Keratinocyte (primary cell): Measurements from ENCODE around the gene CCIN. TPM values are rescaled to one million over a fixed set of nuclear protein-coding genes. Genes with fewer than 3 reads are reported as not detected.

Experiments
- DNase-seq: peaks from one replicate; pipeline ENCODE4 v3.0.0-alpha.2; 2011; ENCODE audit warnings: low read depth, missing footprints, low spot score
- FAIRE-seq: peaks from 2 replicates; lab custom pipeline; 2011; peaks lifted over from hg19 to GRCh38; lab: Jason Lieb, UNC
- H2AFZ ChIP-seq: 2 replicates; pipeline ENCODE4 v1.6.0; 2012; ENCODE audit warnings: low read length, control low read depth, inconsistent platforms; ENCODE audit not compliant: control insufficient read depth
- H3K27ac ChIP-seq: 2 replicates; pipeline ENCODE4 v1.5.1; 2011; ENCODE audit warnings: low read length; ENCODE audit not compliant: control insufficient read depth, insufficient read depth
- H3K27me3 ChIP-seq: 3 replicates; pipeline ENCODE4 v1.6.0; 2011; ENCODE audit warnings: low read length; ENCODE audit not compliant: control insufficient read depth, insufficient read depth; ENCODE audit errors: extremely low read depth
- H3K36me3 ChIP-seq, 2 experiments: 2 replicates in 1 of 2; 3 replicates in 1 of 2; pipeline ENCODE4 v1.5.1; 2011; ENCODE audit warnings: low read length in 2 of 2, mild to moderate bottlenecking in 1 of 2; ENCODE audit not compliant: control insufficient read depth in 2 of 2, insufficient read depth in 2 of 2; ENCODE audit errors: extremely low read depth in 1 of 2
- H3K4me1 ChIP-seq: 3 replicates; pipeline ENCODE4 v1.5.1; 2011; ENCODE audit warnings: low read length; ENCODE audit not compliant: control insufficient read depth, insufficient read depth; ENCODE audit errors: extremely low read depth
- H3K4me2 ChIP-seq: 3 replicates; pipeline ENCODE4 v1.6.0; 2011; ENCODE audit warnings: low read depth, low read length; ENCODE audit not compliant: control insufficient read depth, insufficient read depth; ENCODE audit errors: extremely low read depth
- H3K4me3 ChIP-seq, 3 experiments: fragments of 200-600 bp in 1 of 3; sonication (generic) in 1 of 3; 2 replicates in 2 of 3; 3 replicates in 1 of 3; pipeline ENCODE4 v1.5.1; 2011 to 2016; ENCODE audit warnings: low read length in 3 of 3, mild to moderate bottlenecking in 3 of 3, control low read depth in 2 of 3, inconsistent platforms in 1 of 3, low read depth in 1 of 3, mixed read lengths in 1 of 3, mixed run types in 1 of 3, moderate library complexity in 1 of 3; ENCODE audit not compliant: control insufficient read depth in 2 of 3, insufficient read depth in 2 of 3; ENCODE audit errors: extremely low read depth in 1 of 3
- H3K79me2 ChIP-seq: 2 replicates; pipeline ENCODE4 v1.6.0; 2012; ENCODE audit warnings: low read length; ENCODE audit not compliant: control insufficient read depth, insufficient read depth
- H3K9ac ChIP-seq: 3 replicates; pipeline ENCODE4 v1.6.0; 2011; ENCODE audit warnings: low read length; ENCODE audit not compliant: control insufficient read depth, insufficient read depth; ENCODE audit errors: extremely low read depth
- H3K9me1 ChIP-seq: 3 replicates; pipeline ENCODE4 v1.6.0; 2011; ENCODE audit warnings: low read length; ENCODE audit not compliant: control insufficient read depth, insufficient read depth; ENCODE audit errors: extremely low read depth
- H3K9me3 ChIP-seq: 2 replicates; pipeline ENCODE4 v1.5.1; 2012; ENCODE audit warnings: low read depth, low read length; ENCODE audit not compliant: control insufficient read depth
- H4K20me1 ChIP-seq: 3 replicates; pipeline ENCODE4 v1.6.0; 2011; ENCODE audit warnings: low read length; ENCODE audit not compliant: control insufficient read depth, insufficient read depth; ENCODE audit errors: extremely low read depth
- CTCF ChIP-seq, 3 experiments: IDR thresholded peaks in 1 of 3; conservative IDR thresholded peaks in 1 of 3; optimal IDR thresholded peaks in 1 of 3; 2 replicates in 2 of 3; 3 replicates in 1 of 3; pipeline versions ENCODE3 to v1.5.1; 2011; ENCODE audit warnings: low read length in 3 of 3, mild to moderate bottlenecking in 3 of 3, moderate library complexity in 2 of 3, control low read depth in 1 of 3, inconsistent platforms in 1 of 3; ENCODE audit not compliant: insufficient read depth in 2 of 3; ENCODE audit errors: extremely low read depth in 1 of 3
- EZH2 ChIP-seq: IDR thresholded peaks from one replicate; pipeline ENCODE4 v1.6.1; 2012; ENCODE audit warnings: inconsistent platforms, mild to moderate bottlenecking, low read length, moderate library complexity
- dilution Hi-C: fragments of 300-500 bp; cut with MboI; formaldehyde crosslinking; loops from one replicate; pipeline ENCODE4 v1.7.0; 2020; ENCODE audit warnings: low sequenced_read_pairs; ENCODE audit not compliant: extremely low pct_ligation_motif_present
- polyA plus RNA-seq, 5 experiments: library from polyadenylated mRNA; depleted of rRNA in 3 of 5; stranded (reverse) in 3 of 5; stranded (forward) in 1 of 5; unstranded in 1 of 5; fragments of >200 nt; gene quantifications; 1 replicate in 1 of 5; 2 replicates in 3 of 5; 3 replicates in 1 of 5; pipeline versions ENCODE4 v1.2.1 to v1.2.3, GENCODE V29; 2011 to 2012; ENCODE audit warnings: missing spikeins in 2 of 5, low read depth in 1 of 5, low replicate concordance in 1 of 5

The CCIN gene
- polyA plus RNA-seq, 1 donor (not counting 4 experiments of a cell fraction or from before 2014, with no cell fraction given), result not detected

- H3K9me3 ChIP-seq, result no peaks in the 10 kb centered on the region
- no peaks in the 10 kb centered on the region for H4K20me1 ChIP-seq
- dilution Hi-C loops, result loop anchor here (10.0 kb wide), 1 partner anchor 54 kb away; the partner anchor contains the start of gene CLTA
- no peaks in the 10 kb centered on the region for H3K79me2 ChIP-seq
- no peak overlapping the region for H3K4me3 ChIP-seq
- no peak overlapping the region for H3K27ac ChIP-seq
- FAIRE-seq (no peak), DNase-seq (no peak)
- H3K4me2 ChIP-seq, result no peak overlapping the region
- peaks cover 25% of the 10 kb centered on the region for H3K27me3 ChIP-seq
- H3K4me1 ChIP-seq, result peaks cover 5% of the 10 kb centered on the region
- H3K36me3 ChIP-seq, result no peaks in the 10 kb centered on the region
- TF ChIP-seq EZH2, result no peak
- TF ChIP-seq CTCF (optimal IDR thresholded peaks at IDR 0.05 in 1 of 3, IDR thresholded peaks at IDR 0.05 in 1 of 3, conservative IDR thresholded peaks at IDR 0.05 in 1 of 3; ENCODE audit: extremely low read depth in 1 of 3, insufficient read depth in 2 of 3, low read length in 3 of 3), result no peak
- no peak overlapping the region for H3K9ac ChIP-seq
- no peak overlapping the region for H2AFZ ChIP-seq
- no peaks in the 10 kb centered on the region for H3K9me1 ChIP-seq
Observed at GRCh38 chr9:36140086-36141084, 28.8 kb upstream of the CCIN start.

GRCh38 chr9:36141288-36141687, 27.9 kb upstream of the CCIN start:
- DNase-seq, result no peak
- TF ChIP-seq CTCF (optimal IDR thresholded peaks at IDR 0.05 in 1 of 3, IDR thresholded peaks at IDR 0.05 in 1 of 3, conservative IDR thresholded peaks at IDR 0.05 in 1 of 3; ENCODE audit: extremely low read depth in 1 of 3, insufficient read depth in 2 of 3, low read length in 3 of 3) (peak; percentile 31 to 49 (median 36)), EZH2 (no peak)
- Histone ChIP-seq H3K9me1 (no peaks in the 10 kb centered on the region), H3K4me2 (no peak overlapping the region), H3K79me2 (no peaks in the 10 kb centered on the region), H2AFZ (no peak overlapping the region), H3K9me3 (no peaks in the 10 kb centered on the region), H3K4me1 (no peaks in the 10 kb centered on the region), H3K9ac (no peak overlapping the region), H3K36me3 (no peaks in the 10 kb centered on the region), H3K4me3 (no peak overlapping the region), H3K27ac (no peak overlapping the region), H4K20me1 (no peaks in the 10 kb centered on the region), H3K27me3 (peaks cover 18% of the 10 kb centered on the region)
- no peak for FAIRE-seq
- dilution Hi-C loops, result loop anchor here (10.0 kb wide), 1 partner anchor 54 kb away; the partner anchor contains the start of gene CLTA
